K562 (cell line): ENCODE results near the gene GAB4. TPM values are rescaled to one million over a fixed set of nuclear protein-coding genes. Genes with fewer than 3 reads are reported as not detected.

Experiments used
- ATAC-seq: fragments of 200-7000 bp; cut with Tn5 transposase; 3 replicates; pipeline ENCODE4 v1.9.1; 2020; ENCODE audit warnings: moderate library complexity
- BruUV-seq: library from RNA; stranded (reverse); fragments of 400-500 nt; replicated peaks from 2 replicates; lab custom pipeline; 2021; lab: Mats Ljungman, UMichigan
- CTCF ChIA-PET: fragments of 300-600 bp; formaldehyde crosslinking; extraction: SDS; loops from one replicate; lab custom pipeline; 2021; ENCODE audit warnings: low intra/inter-chr PET ratio; lab: Yijun Ruan, JAX
- POLR2A ChIA-PET: fragments of 300-600, 350-650 bp; sonication (Branson Sonifier 250); formaldehyde crosslinking; extraction: SDS; loops from one replicate; lab custom pipeline; 2021; ENCODE audit warnings: antibody characterized with exemption, inconsistent platforms; lab: Yijun Ruan, JAX
- DNase-seq, 4 experiments: peaks; one replicate each; pipeline versions ENCODE4 v3.0.0 to v3.0.0-alpha.2; 2011 to 2018; ENCODE audit warnings: low spot score in 3 of 4, mixed read lengths in 3 of 4; ENCODE audit errors: extremely low read depth in 1 of 4
- FAIRE-seq: peaks from 2 replicates; lab custom pipeline; 2011; peaks lifted over from hg19 to GRCh38; lab: Jason Lieb, UNC
- H2AFZ ChIP-seq: 2 replicates; pipeline ENCODE4 v1.6.0; 2011; ENCODE audit warnings: low read depth, low read length, control low read depth, inconsistent platforms
- H3K27ac ChIP-seq: fragments of 200-600 bp; 3 replicates; pipeline ENCODE4 v1.8.0; 2011; ENCODE audit warnings: low read depth, mild to moderate bottlenecking, control low read depth, inconsistent platforms, low read length, moderate library complexity, mixed read lengths; ENCODE audit errors: extremely low read depth
- H3K27me3 ChIP-seq, 2 experiments: fragments of 300-600 bp in 1 of 2; 2 replicates in 1 of 2; 3 replicates in 1 of 2; pipeline versions ENCODE4 v1.6.0 to v1.8.0; 2011; ENCODE audit warnings: inconsistent platforms in 2 of 2, low read length in 2 of 2, mild to moderate bottlenecking in 1 of 2, mixed read lengths in 1 of 2, moderate library complexity in 1 of 2; ENCODE audit not compliant: control insufficient read depth in 2 of 2, insufficient read depth in 2 of 2
- H3K36me3 ChIP-seq: fragments of 300-600 bp; 3 replicates; pipeline ENCODE4 v1.8.0; 2011; ENCODE audit warnings: mild to moderate bottlenecking, low read length, inconsistent platforms; ENCODE audit not compliant: control insufficient read depth, insufficient read depth
- H3K4me1 ChIP-seq, 2 experiments: fragments of 200-600 bp in 1 of 2; replicated peaks in 1 of 2; 2 replicates in 1 of 2; 3 replicates in 1 of 2; pipeline versions ENCODE4 v1.5.1 to v1.8.0; 2011; ENCODE audit warnings: inconsistent platforms in 2 of 2, low read length in 2 of 2, mild to moderate bottlenecking in 1 of 2, mixed read lengths in 1 of 2, moderate library complexity in 1 of 2; ENCODE audit not compliant: control insufficient read depth in 2 of 2, insufficient read depth in 2 of 2
- H3K4me2 ChIP-seq: 2 replicates; pipeline ENCODE4 v1.6.1; 2011; ENCODE audit warnings: low read length, control low read depth, inconsistent platforms, mixed read lengths; ENCODE audit not compliant: insufficient read depth
- H3K4me3 ChIP-seq: fragments of 200-600 bp; sonication (generic), shearing (Covaris generic); 2 replicates; pipeline ENCODE4 v1.5.1; 2016; ENCODE audit warnings: control low read depth, inconsistent platforms
- H3K79me2 ChIP-seq: fragments of 200-600 bp; 3 replicates; pipeline ENCODE4 v1.8.0; 2011; ENCODE audit warnings: low read length, inconsistent platforms; ENCODE audit not compliant: control insufficient read depth, insufficient read depth
- H3K9ac ChIP-seq, 2 experiments: 2 replicates each; pipeline versions ENCODE4 v1.6.0 to v1.6.1; 2011; ENCODE audit warnings: low read depth in 2 of 2, low read length in 2 of 2, control low read depth in 1 of 2, inconsistent platforms in 1 of 2, mild to moderate bottlenecking in 1 of 2, mixed read lengths in 1 of 2; ENCODE audit not compliant: insufficient read depth in 1 of 2
- H3K9me1 ChIP-seq: one replicate; pipeline ENCODE4 v1.6.0; 2011; ENCODE audit warnings: inconsistent platforms, mild to moderate bottlenecking, low read length, moderate library complexity; ENCODE audit not compliant: control insufficient read depth, insufficient read depth
- H3K9me3 ChIP-seq: replicated peaks from 2 replicates; pipeline ENCODE4 v1.5.1; 2011; ENCODE audit warnings: low read depth, low read length, inconsistent platforms; ENCODE audit not compliant: control insufficient read depth, insufficient read depth
- H4K20me1 ChIP-seq: replicated peaks from 2 replicates; pipeline ENCODE4 v1.6.1; 2011; ENCODE audit warnings: low read length, inconsistent platforms, mixed read lengths; ENCODE audit not compliant: control insufficient read depth, insufficient read depth
- HNRNPK ChIP-seq: fragments of 200-400 bp; formaldehyde crosslinking; IDR thresholded peaks from one replicate; pipeline ENCODE4 v1.6.1; 2018; ENCODE audit warnings: mild to moderate bottlenecking, low read depth, low read length; ENCODE audit not compliant: poor library complexity, severe bottlenecking
- MEF2A ChIP-seq: IDR thresholded peaks from 2 replicates; pipeline ENCODE4 v1.6.1; 2011; ENCODE audit warnings: low read depth, mild to moderate bottlenecking, low read length, moderate library complexity; ENCODE audit not compliant: control insufficient read depth
- MYNN ChIP-seq, 2 experiments: sonication (generic); formaldehyde crosslinking in 1 of 2; IDR thresholded peaks; 2 replicates each; pipeline versions ENCODE4 v1.5.0 to v1.6.1; 2016 to 2020; ENCODE audit warnings: antibody characterized with exemption in 1 of 2, missing genetic modification reagents in 1 of 2
- PURB ChIP-seq: sonication (generic); formaldehyde crosslinking; IDR thresholded peaks from 2 replicates; pipeline ENCODE4 v1.9.0; 2021; ENCODE audit warnings: low read depth, mild to moderate bottlenecking, missing genetic modification reagents
- RREB1 ChIP-seq: fragments of 250-450 bp; sonication (Bioruptor Pico); IDR thresholded peaks from 2 replicates; pipeline ENCODE4 v1.4.0; 2020
- ZBTB11 ChIP-seq, 3 experiments: fragments of 200-800 bp in 1 of 3; fragments of 250-450 bp in 1 of 3; fragments of 450-650 bp in 1 of 3; sonication (Bioruptor Pico) in 1 of 3; sonication (Bioruptor generic) in 1 of 3; formaldehyde crosslinking in 1 of 3; IDR thresholded peaks; 2 replicates each; pipeline versions ENCODE4 v1.6.1 to v1.8.0; 2016 to 2022; ENCODE audit warnings: mild to moderate bottlenecking in 2 of 3, missing genetic modification characterization in 2 of 3, missing compliant biosample characterization in 1 of 3, moderate library complexity in 1 of 3
- ZNF76 ChIP-seq: fragments of 250-450 bp; sonication (Bioruptor Pico); IDR thresholded peaks from 2 replicates; pipeline ENCODE4 v1.4.0; 2020; ENCODE audit warnings: mild to moderate bottlenecking, moderate library complexity, borderline replicate concordance
- WGBS: fragments of 100-300 bp; shearing (Covaris generic); methylation state at CpG from one replicate; pipeline ENCODE4 v1.1.6; 2016; ENCODE audit warnings: low coverage, mixed read lengths; ENCODE audit not compliant: insufficient coverage; ENCODE audit errors: missing lambda C conversion rate; 5-methylcytosine and 5-hydroxymethylcytosine counted together
- in situ Hi-C: fragments of 300-500 bp; cut with MboI; formaldehyde crosslinking; loops from 4 replicates; pipeline ENCODE4 v1.15.0; 2018; ENCODE audit warnings: inconsistent platforms, mixed read lengths
- intact Hi-C: fragments of 100-400 bp; cut with micrococcal nuclease; formaldehyde crosslinking; loops from 2 replicates; pipeline ENCODE4 v1.14.2; 2022
- polyA plus RNA-seq, 8 experiments: library from polyadenylated mRNA; depleted of rRNA in 4 of 8; stranded (reverse) in 5 of 8; unstranded in 3 of 8; fragments of >200 nt; fragmentation: Nextera tagmentation in 2 of 8; fragmentation: Illumina TruSeq in 1 of 8; extraction: Ambion mirVana in 2 of 8; extraction: Trizol in 1 of 8; gene quantifications; 2 replicates each; pipeline versions ENCODE4 v1.2.1 to v1.2.3, GENCODE V29; 2011 to 2014; ENCODE audit warnings: inconsistent platforms in 1 of 8, missing spikeins in 1 of 8
- total RNA-seq, 7 experiments: library from RNA; depleted of rRNA in 6 of 7; stranded (reverse); fragments of >200 nt in 6 of 7; fragmentation: Illumina TruSeq in 2 of 7; extraction: Trizol in 2 of 7; gene quantifications; 2 replicates each; pipeline versions ENCODE4 v1.2.1 to v1.2.3, GENCODE V29; 2011 to 2021; ENCODE audit warnings: low replicate concordance in 1 of 7

GAB4 gene
- total and polyA plus RNA-seq, 9 of the 15 experiments (the other 6 are each of a cell fraction or from before 2014, with no cell fraction given) = 0.04 to 0.11 (median 0.04) TPM; not detected in 6

GRCh38 chr22:16989915-16990314 is 18.1 kb downstream of the GAB4 start (continued):
- no peak for TF ChIP-seq ZBTB11 (CRISPR knock-in tag; IDR thresholded peaks at IDR 0.05)
- TF ChIP-seq PURB (CRISPR knock-in tag) = no peak

GRCh38 chr22:16988257-16988656 is 19.8 kb downstream of the GAB4 start:
- WGBS = under 1% methylated on average over 6 of the region's 6 CpGs

More at GRCh38 chr22:16988257-16988656, 19.8 kb downstream of the GAB4 start:
- DNase-seq (no peak), ATAC-seq (peak; percentile 47), FAIRE-seq (no peak)
- H3K9me3 ChIP-seq = no peaks in the 10 kb centered on the region
- H3K4me1 ChIP-seq = no peaks in the 10 kb centered on the region
- H3K9me1 ChIP-seq = no peaks in the 10 kb centered on the region
- H4K20me1 ChIP-seq = no peaks in the 10 kb centered on the region
- H3K4me2 ChIP-seq = no peak overlapping the region
- in situ Hi-C loops (no loop called here), intact Hi-C loops (no loop called here)
- no peaks in the 10 kb centered on the region for H3K36me3 ChIP-seq
- no peak overlapping the region for H2AFZ ChIP-seq
- no peak overlapping the region for H3K4me3 ChIP-seq
- H3K79me2 ChIP-seq = no peaks in the 10 kb centered on the region
- BruUV-seq = no TSS peak
- no peak overlapping the region for H3K27ac ChIP-seq
- ChIA-PET POLR2A (interaction anchor here (0.6 kb wide), 1 partner anchor 86 kb away, joined by 4 read pairs; no protein-coding TSS in a partner anchor), CTCF (no interaction called here)
- H3K9ac ChIP-seq = no peak overlapping the region
- TF ChIP-seq MYNN (IDR thresholded peaks at IDR 0.05) (no peak), MYNN (CRISPR knock-in tag; IDR thresholded peaks at IDR 0.05) (no peak), HNRNPK (no peak), MEF2A (no peak), RREB1 (CRISPR knock-in tag) (no peak), ZNF76 (CRISPR knock-in tag) (no peak)
- peaks cover 2 to 14% of the 10 kb centered on the region in 2 experiments; a peak in 1 of 5 replicates for H3K27me3 ChIP-seq
